Raji (cell line): ENCODE results near the gene MADCAM1.

Experiments
- POLR2A ChIP-seq: IDR thresholded peaks from 2 replicates; pipeline ENCODE4 v1.6.1; 2011; ENCODE audit warnings: low read depth, low read length, control low read depth; ENCODE audit not compliant: insufficient read depth

Gene MADCAM1

DNA sequence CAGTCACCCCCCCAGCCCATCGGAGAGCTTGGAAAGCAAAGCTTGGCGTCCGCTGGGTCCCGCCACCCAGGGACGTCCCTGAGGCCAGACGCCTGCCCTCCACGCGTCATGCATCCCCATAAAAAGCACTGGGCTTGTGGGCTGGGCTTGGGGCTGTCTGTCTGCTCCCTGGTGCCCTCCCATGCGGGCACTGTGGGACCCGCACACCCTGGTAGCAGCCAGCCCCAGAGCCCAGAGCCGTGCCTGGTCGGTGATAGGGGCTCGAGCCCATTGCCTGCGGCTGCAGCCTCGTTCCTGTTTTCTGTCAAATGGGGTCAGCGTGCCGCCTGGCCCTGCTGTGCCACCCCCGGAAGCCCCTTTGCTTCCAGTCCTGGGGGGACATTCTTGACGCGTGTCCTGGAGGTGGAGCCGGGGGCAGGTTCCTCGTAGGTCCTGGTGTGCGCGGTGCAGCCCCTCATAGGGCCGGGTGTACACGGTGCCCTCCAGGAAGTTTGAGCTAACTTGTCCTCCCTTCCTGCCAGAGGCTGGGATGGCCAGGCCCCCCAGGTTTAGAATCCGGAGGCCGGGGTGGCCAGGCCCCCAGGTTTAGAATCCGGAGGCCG lies 43.2 kb downstream of the MADCAM1 start:
- no peak for TF ChIP-seq POLR2A

GRCh38 chr19:540867-541637 lies 44.8 kb downstream of the MADCAM1 start:
- TF ChIP-seq POLR2A: no peak

GRCh38 chr19:541699-542098 lies 45.4 kb downstream of the MADCAM1 start:
- TF ChIP-seq POLR2A: no peak

DNA sequence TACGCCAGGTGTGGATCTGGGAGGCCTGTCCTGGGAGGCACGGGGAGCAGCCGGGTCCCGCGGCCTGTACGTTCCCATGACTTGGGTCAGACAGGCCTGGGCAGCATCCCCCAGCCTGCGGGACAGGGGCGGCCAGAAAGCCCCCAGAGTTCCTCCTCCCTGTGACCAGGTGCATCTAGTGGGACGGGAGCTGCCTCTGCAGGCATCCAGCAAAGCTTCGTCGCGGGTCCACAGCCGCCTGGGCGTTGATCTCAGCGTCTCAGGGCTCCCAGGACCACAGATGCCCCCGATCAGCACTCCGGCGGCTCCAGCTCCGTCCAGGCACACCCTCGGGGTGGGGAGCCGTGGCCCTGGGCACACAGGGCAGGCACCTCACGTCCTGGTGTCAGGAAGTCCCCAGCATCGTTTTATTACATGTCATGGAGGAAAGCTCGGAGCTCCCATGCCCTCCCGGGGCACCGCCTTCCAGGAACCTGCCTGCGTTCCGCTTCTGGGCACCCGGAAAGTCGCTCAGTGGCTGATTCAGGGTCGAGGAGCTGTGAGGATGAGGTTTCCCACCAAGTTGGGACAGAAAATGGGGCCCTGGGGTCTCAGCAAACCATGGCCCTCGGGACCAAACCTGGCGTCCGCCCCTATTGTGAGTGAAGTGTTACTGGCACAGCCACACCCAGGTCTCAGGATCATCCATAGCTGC lies 46.0 kb downstream of the MADCAM1 start:
- TF ChIP-seq POLR2A: no peak

- no peak for TF ChIP-seq POLR2A
Observed at GRCh38 chr19:543910-544608, 47.8 kb downstream of the MADCAM1 start, which contains the start of gene GZMM. TSS of gene GZMM (plus strand) at chr19:544053. CDS start at chr19:544072, 19 bp downstream.

GRCh38 chr19:547117-547516 lies 50.8 kb downstream of the MADCAM1 start:
- no peak for TF ChIP-seq POLR2A

- no peak for TF ChIP-seq POLR2A
Observed at GRCh38 chr19:547836-548720, 51.8 kb downstream of the MADCAM1 start.

DNA sequence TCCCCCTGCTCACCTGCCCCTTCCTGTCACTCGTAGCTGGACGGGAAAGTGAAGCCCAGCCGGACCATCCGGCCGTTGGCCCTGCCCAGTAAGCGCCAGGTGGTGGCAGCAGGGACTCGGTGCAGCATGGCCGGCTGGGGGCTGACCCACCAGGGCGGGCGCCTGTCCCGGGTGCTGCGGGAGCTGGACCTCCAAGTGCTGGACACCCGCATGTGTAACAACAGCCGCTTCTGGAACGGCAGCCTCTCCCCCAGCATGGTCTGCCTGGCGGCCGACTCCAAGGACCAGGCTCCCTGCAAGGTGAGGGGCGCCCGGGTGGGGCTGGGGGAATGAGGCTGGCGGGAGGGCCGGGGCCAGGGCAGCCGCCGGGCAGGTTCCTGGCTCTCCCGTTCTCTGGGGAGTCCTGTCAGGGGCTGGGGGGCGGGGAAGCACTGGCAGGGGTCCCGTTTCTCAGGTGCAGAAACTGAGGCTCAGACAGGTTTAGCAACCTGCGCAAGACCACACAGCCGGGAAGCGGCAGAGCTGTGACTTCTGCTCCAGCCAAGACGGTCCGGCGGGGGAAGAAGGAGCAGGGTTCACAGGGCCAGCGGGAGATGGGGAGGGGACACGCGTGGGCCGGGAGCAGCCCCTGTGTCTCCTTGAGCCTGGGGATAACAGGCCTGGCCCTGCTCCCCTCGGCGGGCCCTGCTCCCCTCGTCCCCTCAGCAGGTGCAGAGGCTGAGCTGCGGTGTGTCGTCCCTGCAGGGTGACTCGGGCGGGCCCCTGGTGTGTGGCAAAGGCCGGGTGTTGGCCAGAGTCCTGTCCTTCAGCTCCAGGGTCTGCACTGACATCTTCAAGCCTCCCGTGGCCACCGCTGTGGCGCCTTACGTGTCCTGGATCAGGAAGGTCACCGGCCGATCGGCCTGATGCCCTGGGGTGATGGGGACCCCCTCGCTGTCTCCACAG lies 52.9 kb downstream of the MADCAM1 start:
- no peak for TF ChIP-seq POLR2A

DNA sequence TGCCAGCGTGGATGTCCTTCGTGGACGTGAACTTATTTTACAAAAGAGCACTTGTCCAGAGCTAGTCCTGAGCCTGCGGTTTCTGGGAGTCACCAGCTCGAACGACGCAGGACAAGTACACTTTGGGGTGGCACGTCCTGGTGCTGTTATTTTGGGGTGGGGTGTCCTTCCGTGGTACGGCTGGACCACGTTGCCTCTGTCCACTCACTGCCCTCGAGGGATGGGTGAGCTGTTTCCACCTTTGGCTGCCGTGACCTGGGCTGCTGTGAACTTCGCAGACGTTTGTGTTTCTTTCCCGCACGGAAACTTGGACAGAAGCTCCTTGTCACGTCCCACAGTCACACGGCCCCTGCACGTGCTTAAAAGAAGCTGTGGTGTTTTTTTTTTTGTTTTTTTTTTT lies 58.5 kb downstream of the MADCAM1 start:
- TF ChIP-seq POLR2A: no peak
